HEK293 (cell line): ENCODE results near the gene CSRP1.
A peak's percentile ranks its signal among the peaks of the same experiment; 100 is the strongest.

Source experiments
- CTCF ChIP-seq: fragments of 450-650 bp; formaldehyde crosslinking; IDR thresholded peaks from 2 replicates; pipeline ENCODE4 v1.5.1; 2016; ENCODE audit warnings: missing biosample characterization, missing genetic modification characterization
- HOXA7 ChIP-seq: sonication (generic); formaldehyde crosslinking; IDR thresholded peaks from 2 replicates; pipeline ENCODE4 v1.8.1; 2022; ENCODE audit warnings: missing genetic modification reagents, borderline replicate concordance
- KLF10 ChIP-seq: fragments of 450-650 bp; IDR thresholded peaks from 2 replicates; pipeline ENCODE4 v1.5.1; 2018; ENCODE audit warnings: missing biosample characterization, mild to moderate bottlenecking, missing genetic modification characterization
- KLF16 ChIP-seq: fragments of 450-650 bp; formaldehyde crosslinking; IDR thresholded peaks from 2 replicates; pipeline ENCODE4 v1.5.1; 2017; ENCODE audit warnings: missing biosample characterization, missing genetic modification characterization
- PRDM1 ChIP-seq: fragments of 450-650 bp; formaldehyde crosslinking; IDR thresholded peaks from 2 replicates; pipeline ENCODE4; 2016; ENCODE audit warnings: missing biosample characterization, missing genetic modification characterization
- SP7 ChIP-seq: fragments of 450-650 bp; formaldehyde crosslinking; IDR thresholded peaks from 2 replicates; pipeline ENCODE4 v1.5.1; 2016; ENCODE audit warnings: missing biosample characterization, missing genetic modification characterization
- ZNF157 ChIP-seq: fragments of 450-650 bp; formaldehyde crosslinking; IDR thresholded peaks from 2 replicates; pipeline ENCODE4 v1.5.1; 2016; ENCODE audit warnings: missing biosample characterization, missing genetic modification characterization
- ZNF19 ChIP-seq: fragments of 450-650 bp; formaldehyde crosslinking; IDR thresholded peaks from 2 replicates; pipeline ENCODE4; 2016; ENCODE audit warnings: missing biosample characterization, missing genetic modification characterization, low read depth
- ZNF292 ChIP-seq: fragments of 450-650 bp; formaldehyde crosslinking; IDR thresholded peaks from 2 replicates; pipeline ENCODE4 v1.5.1; 2016; ENCODE audit warnings: low read depth, missing biosample characterization, missing genetic modification characterization, borderline replicate concordance
- ZNF335 ChIP-seq: fragments of 450-650 bp; formaldehyde crosslinking; conservative IDR thresholded peaks from 2 replicates; pipeline ENCODE4 v1.5.1; 2016; ENCODE audit warnings: missing biosample characterization, missing genetic modification characterization
- ZNF350 ChIP-seq: fragments of 450-650 bp; formaldehyde crosslinking; IDR thresholded peaks from 2 replicates; pipeline ENCODE4 v1.5.0; 2017; ENCODE audit warnings: missing biosample characterization, mild to moderate bottlenecking, missing genetic modification characterization
- ZNF37A ChIP-seq: fragments of 450-650 bp; IDR thresholded peaks from 2 replicates; pipeline ENCODE4 v1.5.1; 2018; ENCODE audit warnings: missing biosample characterization, missing genetic modification characterization
- ZNF398 ChIP-seq: fragments of 450-650 bp; formaldehyde crosslinking; IDR thresholded peaks from 2 replicates; pipeline ENCODE4 v1.5.1; 2017; ENCODE audit warnings: missing biosample characterization, missing genetic modification characterization
- ZNF488 ChIP-seq: fragments of 450-650 bp; formaldehyde crosslinking; IDR thresholded peaks from 2 replicates; pipeline ENCODE4 v1.5.1; 2016; ENCODE audit warnings: missing biosample characterization, missing genetic modification characterization
- ZNF529 ChIP-seq: fragments of 450-650 bp; formaldehyde crosslinking; IDR thresholded peaks from 2 replicates; pipeline ENCODE4 v1.5.1; 2017; ENCODE audit warnings: missing genetic modification characterization, missing biosample characterization; ENCODE audit not compliant: insufficient replicate concordance
- ZNF600 ChIP-seq: fragments of 450-650 bp; formaldehyde crosslinking; IDR thresholded peaks from 2 replicates; pipeline ENCODE4 v1.5.1; 2016; ENCODE audit warnings: missing biosample characterization, missing genetic modification characterization
- ZNF623 ChIP-seq: fragments of 450-650 bp; formaldehyde crosslinking; IDR thresholded peaks from 2 replicates; pipeline ENCODE4 v1.5.1; 2016; ENCODE audit warnings: missing biosample characterization, missing genetic modification characterization
- ZNF658 ChIP-seq: fragments of 450-650 bp; formaldehyde crosslinking; IDR thresholded peaks from 2 replicates; pipeline ENCODE4; 2016; ENCODE audit warnings: missing biosample characterization, missing genetic modification characterization
- TF ChIP-seq, protein P1 (sequence below): fragments of 450-650 bp; formaldehyde crosslinking; IDR thresholded peaks from 2 replicates; pipeline ENCODE4 v1.5.1; 2016; ENCODE audit warnings: missing biosample characterization, missing genetic modification characterization
- TF ChIP-seq, protein P2 (sequence below): fragments of 450-650 bp; formaldehyde crosslinking; IDR thresholded peaks from 2 replicates; pipeline ENCODE4; 2016; ENCODE audit warnings: missing biosample characterization, missing genetic modification characterization

CSRP1 gene

GRCh38 chr1:201500670-201501120 lies 6.2 kb downstream of the CSRP1 start (continued):
- TF ChIP-seq ZNF488: no peak
- TF ChIP-seq, protein P1, sequence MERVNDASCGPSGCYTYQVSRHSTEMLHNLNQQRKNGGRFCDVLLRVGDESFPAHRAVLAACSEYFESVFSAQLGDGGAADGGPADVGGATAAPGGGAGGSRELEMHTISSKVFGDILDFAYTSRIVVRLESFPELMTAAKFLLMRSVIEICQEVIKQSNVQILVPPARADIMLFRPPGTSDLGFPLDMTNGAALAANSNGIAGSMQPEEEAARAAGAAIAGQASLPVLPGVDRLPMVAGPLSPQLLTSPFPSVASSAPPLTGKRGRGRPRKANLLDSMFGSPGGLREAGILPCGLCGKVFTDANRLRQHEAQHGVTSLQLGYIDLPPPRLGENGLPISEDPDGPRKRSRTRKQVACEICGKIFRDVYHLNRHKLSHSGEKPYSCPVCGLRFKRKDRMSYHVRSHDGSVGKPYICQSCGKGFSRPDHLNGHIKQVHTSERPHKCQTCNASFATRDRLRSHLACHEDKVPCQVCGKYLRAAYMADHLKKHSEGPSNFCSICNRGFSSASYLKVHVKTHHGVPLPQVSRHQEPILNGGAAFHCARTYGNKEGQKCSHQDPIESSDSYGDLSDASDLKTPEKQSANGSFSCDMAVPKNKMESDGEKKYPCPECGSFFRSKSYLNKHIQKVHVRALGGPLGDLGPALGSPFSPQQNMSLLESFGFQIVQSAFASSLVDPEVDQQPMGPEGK: no peak
- TF ChIP-seq ZNF335 (tag by site-specific recombination): peak; percentile 49; the same call in 1 of the 2 replicates
- no peak for TF ChIP-seq ZNF157 (tag by site-specific recombination)
- TF ChIP-seq HOXA7 (CRISPR knock-in tag): no peak
- TF ChIP-seq KLF10 (tag by site-specific recombination): no peak
- TF ChIP-seq, protein P2, sequence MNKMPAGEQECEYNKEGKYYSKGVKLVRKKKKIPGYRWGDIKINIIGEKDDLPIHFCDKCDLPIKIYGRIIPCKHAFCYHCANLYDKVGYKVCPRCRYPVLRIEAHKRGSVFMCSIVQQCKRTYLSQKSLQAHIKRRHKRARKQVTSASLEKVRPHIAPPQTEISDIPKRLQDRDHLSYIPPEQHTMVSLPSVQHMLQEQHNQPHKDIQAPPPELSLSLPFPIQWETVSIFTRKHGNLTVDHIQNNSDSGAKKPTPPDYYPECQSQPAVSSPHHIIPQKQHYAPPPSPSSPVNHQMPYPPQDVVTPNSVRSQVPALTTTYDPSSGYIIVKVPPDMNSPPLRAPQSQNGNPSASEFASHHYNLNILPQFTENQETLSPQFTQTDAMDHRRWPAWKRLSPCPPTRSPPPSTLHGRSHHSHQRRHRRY (tag by site-specific recombination): no peak
- no peak for TF ChIP-seq ZNF350 (tag by site-specific recombination)
- TF ChIP-seq ZNF600 (tag by site-specific recombination): no peak
- TF ChIP-seq ZNF658 (tag by site-specific recombination): no peak
- no peak for TF ChIP-seq KLF16 (tag by site-specific recombination)
- TF ChIP-seq ZNF19: no peak
- no peak for TF ChIP-seq ZNF529 (tag by site-specific recombination)
- TF ChIP-seq ZNF623 (tag by site-specific recombination): no peak
- no peak for TF ChIP-seq ZNF37A
- TF ChIP-seq SP7 (tag by site-specific recombination): no peak
- TF ChIP-seq ZNF292 (tag by site-specific recombination): no peak
- no peak for TF ChIP-seq ZNF398 (tag by site-specific recombination)
- TF ChIP-seq CTCF (tag by site-specific recombination): no peak
- TF ChIP-seq PRDM1 (tag by site-specific recombination): peak; percentile 33; the same call in 1 of the 2 replicates
